Kidney glomerular epithelial cell (primary cell): Measurements from ENCODE around the gene FAF2.
"Not testable (repeated sequence)": the region's sequence is repeated elsewhere in the genome, so short reads cannot be mapped to it uniquely, and the experiment has no call there.

Experiments used
- DNase-seq: peaks from one replicate; lab custom pipeline; 2025; lab: John Stamatoyannopoulos, UW

Gene FAF2

GRCh38 chr5:176543428-176544182 is 95.4 kb downstream of the FAF2 start:
- DNase-seq: peak; percentile 33

DNA sequence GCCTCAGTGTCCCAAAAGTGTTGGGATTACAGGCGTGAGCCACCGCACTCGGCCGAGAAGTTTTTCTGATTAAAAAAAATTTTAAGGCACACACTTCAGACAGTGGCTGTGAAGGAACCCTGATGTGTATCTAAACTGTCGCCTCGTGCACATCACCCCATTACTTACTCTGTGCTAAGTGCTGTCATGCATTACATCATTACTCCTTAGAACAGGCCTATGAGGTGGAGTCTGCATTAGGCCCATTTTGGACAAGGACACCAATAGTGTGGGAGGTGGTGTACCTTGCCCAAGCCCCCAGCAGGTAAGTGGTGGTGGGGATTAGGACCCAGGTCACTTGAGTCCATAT is 97.2 kb downstream of the FAF2 start:
- DNase-seq: no peak

DNA sequence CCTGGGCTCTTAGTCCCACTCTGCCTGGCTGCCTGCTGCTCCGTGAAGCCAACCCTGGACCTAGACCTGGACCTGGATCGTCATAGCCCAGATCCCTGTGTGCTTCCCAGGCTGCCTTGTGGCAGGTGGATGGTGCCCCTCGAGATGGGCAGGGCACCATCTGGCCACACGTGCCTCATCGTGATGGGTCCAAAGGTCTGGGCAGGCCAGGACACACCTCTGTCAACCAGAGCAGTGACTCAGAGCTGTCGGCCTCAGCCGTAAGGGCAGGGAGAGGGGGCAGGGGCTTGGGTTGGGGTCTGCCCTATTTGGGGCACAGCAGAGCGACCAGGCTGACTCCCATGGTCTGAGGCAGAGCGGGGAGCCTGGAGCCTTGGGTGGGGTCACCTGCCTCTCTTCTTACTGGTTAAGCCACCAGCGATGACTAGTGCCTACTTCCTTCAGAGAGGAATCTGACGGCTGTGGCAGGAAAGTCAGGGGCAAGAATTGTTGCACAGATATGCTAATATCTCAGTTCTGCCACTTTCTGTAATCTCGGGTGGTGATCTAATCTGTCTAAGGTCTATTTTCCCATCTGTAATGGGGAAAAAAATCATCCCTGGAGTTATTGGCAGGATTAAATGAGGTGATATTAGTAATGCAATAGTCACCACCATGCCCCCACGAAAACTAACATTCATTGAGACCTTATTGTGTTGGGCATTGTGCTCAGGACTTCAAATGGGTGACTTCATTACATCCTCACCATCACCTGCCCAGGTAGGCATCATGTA is 97.7 kb downstream of the FAF2 start:
- DNase-seq: no peak

GRCh38 chr5:176547802-176548201 is 99.6 kb downstream of the FAF2 start:
- DNase-seq: no peak

- no peak for DNase-seq
Observed at GRCh38 chr5:176548967-176549444, 100.8 kb downstream of the FAF2 start, which contains the start of gene CDHR2. Gene CDHR2, plus strand, starts transcription at chr5:176549342. Its CDS starts 16,011 bp downstream, at chr5:176565353.

DNA sequence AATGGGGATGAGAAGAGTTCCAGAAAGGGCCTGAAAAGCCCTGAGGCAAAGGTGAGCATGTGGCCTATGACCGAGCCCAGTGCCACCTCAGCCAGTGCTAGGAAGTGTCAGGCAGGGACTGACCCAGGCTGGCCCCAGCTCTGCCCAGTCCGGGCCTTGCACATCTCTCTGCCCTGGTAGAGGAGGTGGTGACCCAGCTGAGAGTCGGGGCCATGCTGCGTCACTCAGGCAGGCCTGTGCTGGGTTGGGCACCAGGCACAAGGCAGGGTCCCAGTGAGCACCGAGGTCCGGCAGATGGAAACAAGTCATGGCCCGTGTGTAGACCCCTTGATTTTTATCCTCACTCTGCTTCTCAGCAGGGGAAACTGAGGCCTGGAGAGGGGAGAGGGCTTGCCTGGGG is 101.7 kb downstream of the FAF2 start:
- DNase-seq: no peak

DNA sequence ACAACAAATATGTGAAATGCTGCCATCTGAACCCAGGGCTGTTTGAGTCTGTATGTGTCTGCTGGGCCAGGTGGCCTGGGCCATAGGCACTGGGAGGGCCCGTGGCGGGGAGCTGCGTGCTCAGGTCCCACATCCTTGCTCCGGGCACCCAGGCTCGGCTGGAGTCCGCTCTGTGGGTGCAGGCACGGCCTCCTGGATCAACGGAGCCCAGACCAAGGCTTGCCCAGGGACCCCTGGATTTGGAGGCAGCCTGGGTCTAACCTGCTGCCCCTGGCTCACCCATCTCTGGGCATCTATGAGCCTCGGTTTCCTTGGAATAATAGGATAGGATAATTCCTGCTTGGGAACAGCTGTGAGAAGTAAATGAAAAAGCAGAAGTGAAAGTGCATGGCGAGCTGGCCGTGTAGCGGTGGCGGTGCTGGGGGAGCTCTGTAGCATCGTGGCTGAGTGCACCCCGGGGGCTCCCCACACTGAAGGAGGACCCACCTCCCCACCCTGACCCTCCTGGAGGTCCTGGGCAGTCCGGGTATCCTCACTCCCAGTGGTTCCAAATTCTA is 102.2 kb downstream of the FAF2 start:
- no peak for DNase-seq

DNA sequence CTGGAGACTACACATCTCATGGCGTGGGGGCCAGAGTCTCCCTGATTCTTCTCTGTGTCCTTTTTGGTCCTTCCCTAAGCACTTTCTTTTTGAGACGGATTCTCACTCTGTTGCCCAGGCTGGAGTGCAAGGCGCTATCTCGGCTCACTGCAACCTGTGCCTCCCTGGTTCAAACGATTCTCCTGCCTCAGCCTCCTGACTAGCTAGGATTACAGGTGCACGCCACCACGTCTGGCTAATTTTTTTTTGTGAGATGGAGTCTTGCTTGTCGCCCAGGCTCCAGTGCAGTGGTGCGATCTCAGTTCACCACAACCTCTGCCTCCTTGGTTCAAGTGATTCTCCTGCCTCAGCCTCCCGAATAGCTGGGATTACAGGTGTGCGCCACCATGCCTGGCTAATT is 102.8 kb downstream of the FAF2 start:
- DNase-seq: not testable (repeated sequence)

DNA sequence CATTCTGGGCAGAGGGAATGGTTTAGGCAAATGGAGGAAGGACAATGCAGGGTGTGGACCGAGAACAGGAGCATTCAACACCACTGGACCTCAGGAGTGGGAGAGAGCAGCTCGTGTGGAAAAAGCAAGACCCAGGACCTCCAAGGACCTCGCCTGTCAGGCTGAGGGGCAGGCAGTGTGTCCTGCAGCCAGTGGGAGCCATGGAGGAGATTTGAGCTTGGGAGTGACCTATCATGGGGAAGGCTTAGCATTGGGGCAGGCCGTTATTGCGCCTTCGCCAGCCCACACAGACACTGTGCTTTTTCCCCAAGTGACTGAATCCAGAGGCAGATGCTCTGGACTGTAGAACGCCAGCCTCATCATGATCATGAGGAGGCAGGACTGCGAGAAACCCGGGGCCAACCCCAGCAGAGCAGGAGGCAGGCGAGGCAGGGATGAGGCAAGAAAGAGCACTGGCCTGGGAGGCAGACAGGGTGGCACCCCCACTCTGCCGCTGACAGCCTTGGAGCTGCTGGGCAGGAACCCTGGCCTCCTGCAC is 104.2 kb downstream of the FAF2 start:
- DNase-seq: no peak

GRCh38 chr5:176553260-176554085 is 105.3 kb downstream of the FAF2 start:
- no peak for DNase-seq

DNA sequence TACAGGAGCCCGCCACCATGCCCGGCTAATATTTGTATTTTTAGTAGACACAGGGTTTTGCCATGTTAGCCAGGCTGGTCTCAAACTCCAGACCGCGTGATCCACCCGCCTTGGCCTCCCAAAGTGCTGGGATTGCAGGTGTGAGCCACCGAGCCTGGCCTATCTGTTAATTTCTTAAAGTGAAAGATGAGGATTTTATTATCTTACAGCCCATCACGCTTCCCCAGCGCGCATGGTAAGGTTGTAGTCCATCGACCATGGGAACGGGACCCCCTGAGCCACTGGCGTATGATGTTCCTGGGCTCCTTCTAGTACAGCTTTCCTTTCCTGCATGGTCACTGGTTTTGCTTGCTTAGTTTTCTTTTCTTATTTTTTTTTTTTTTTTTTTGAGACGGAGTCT is 109.7 kb downstream of the FAF2 start:
- DNase-seq: no peak
